ENCODE results near the gene TMEM185B. TPM values are rescaled to one million over a fixed set of nuclear protein-coding genes. Genes with fewer than 3 reads are reported as not detected.
A peak's percentile ranks its signal among the peaks of the same experiment; 100 is the strongest.

The TMEM185B gene
- total RNA-seq, 4 donors from 2014 or later, result 35.9 to 47.9 (median 44.6) TPM

- intact Hi-C loops (cut with DNase I), result loop anchor here (10.0 kb wide), 1 partner anchor 90 kb away; no protein-coding TSS in a partner anchor
- Histone ChIP-seq H3K4me3 (replicated peaks in 1 of 3) (no peak overlapping the region), H3K27ac (no peak overlapping the region), H3K36me3 (no peaks in the 10 kb centered on the region), H3K9me3 (no peaks in the 10 kb centered on the region), H3K4me1 (peaks cover 21 to 23% of the 10 kb centered on the region in 2 donors), H3K27me3 (no peaks in the 10 kb centered on the region)
- no peak for DNase-seq
- WGBS, 2 donors, result 95 to 97% methylated on average over 9 of the region's 9 CpGs
- TF ChIP-seq CTCF (IDR thresholded peaks at IDR 0.05), result no peak
- TF ChIP-seq POLR2A (IDR thresholded peaks at IDR 0.05), result no peak
These were observed 1.7 kb upstream of the TMEM185B start for GRCh38 chr2:120224735-120225548.

- TF ChIP-seq CTCF (IDR thresholded peaks at IDR 0.05), result no peak
- TF ChIP-seq POLR2A (IDR thresholded peaks at IDR 0.05), result no peak
- Histone ChIP-seq H3K4me1 (peaks cover 21 to 23% of the 10 kb centered on the region in 2 donors), H3K36me3 (no peaks in the 10 kb centered on the region), H3K27ac (peak overlapping the region in 1 of 3 donors; percentile 92), H3K4me3 (replicated peaks in 1 of 3) (no peak overlapping the region), H3K9me3 (no peaks in the 10 kb centered on the region), H3K27me3 (no peaks in the 10 kb centered on the region)
- intact Hi-C loops (cut with DNase I), result loop anchor here (10.0 kb wide), 1 partner anchor 91 kb away; no protein-coding TSS in a partner anchor
- DNase-seq, result peak; percentile 28 to 38
- 73 to 94% methylated on average over 3 to 12 of the region's 13 CpGs for whole genome bisulfite sequencing, 2 donors
These were observed 1.1 kb upstream of the TMEM185B start for GRCh38 chr2:120224256-120224655.

- H3K9me3 ChIP-seq, result no peaks in the 10 kb centered on the region
- H3K4me3 ChIP-seq (replicated peaks in 1 of 3), result peak overlapping the region in 1 of 3 donors; percentile 56
- intact Hi-C loops (cut with DNase I), result loop anchor here (10.0 kb wide), 1 partner anchor 92 kb away; no protein-coding TSS in a partner anchor
- 90 to 97% methylated on average over 34 to 41 of the region's 49 CpGs for WGBS, 2 donors
- TF ChIP-seq POLR2A (IDR thresholded peaks at IDR 0.05) (no peak), CTCF (IDR thresholded peaks at IDR 0.05) (no peak)
- no peaks in the 10 kb centered on the region for H3K36me3 ChIP-seq
- no peaks in the 10 kb centered on the region for H3K27me3 ChIP-seq
- no peak for DNase-seq
- H3K4me1 ChIP-seq, result peaks cover 21 to 23% of the 10 kb centered on the region in 2 donors
- H3K27ac ChIP-seq, result peak overlapping the region; percentile 92 to 95 (median 93)
These were observed 790 bp downstream of the TMEM185B start for GRCh38 chr2:120222186-120223033.

GRCh38 chr2:120221616-120222015 is 1.6 kb downstream of the TMEM185B start:
- no peaks in the 10 kb centered on the region for H3K36me3 ChIP-seq
- H3K27ac ChIP-seq, result no peak overlapping the region
- no peak for DNase-seq
- H3K4me1 ChIP-seq, result peaks cover 21 to 23% of the 10 kb centered on the region in 2 donors
- H3K9me3 ChIP-seq, result no peaks in the 10 kb centered on the region
- no peaks in the 10 kb centered on the region for H3K27me3 ChIP-seq
- 93 to 96% methylated on average over 8 of the region's 8 CpGs for WGBS, 2 donors
- TF ChIP-seq POLR2A (IDR thresholded peaks at IDR 0.05) (no peak), CTCF (IDR thresholded peaks at IDR 0.05) (no peak)
- H3K4me3 ChIP-seq (replicated peaks in 1 of 3), result no peak overlapping the region
- intact Hi-C loops (cut with DNase I), result loop anchor here (10.0 kb wide), 1 partner anchor 93 kb away; no protein-coding TSS in a partner anchor

Measured in thyroid gland (tissue), 4 donors.